KOPT-K1 (cell line): Measurements from ENCODE around the gene DHRS4L2.
"Not testable (repeated sequence)": the region's sequence is repeated elsewhere in the genome, so short reads cannot be mapped to it uniquely, and the experiment has no call there.

ENCODE experiments used
- H3K27ac ChIP-seq: fragments of 200-600 bp; sonication (generic); 2 replicates; pipeline ENCODE4 v1.5.1; 2016; ENCODE audit warnings: antibody characterized with exemption, mild to moderate bottlenecking, low read depth, low read length; ENCODE audit not compliant: poor library complexity, severe bottlenecking
- H3K36me3 ChIP-seq: fragments of 200-600 bp; sonication (generic); 2 replicates; pipeline ENCODE4 v1.5.1; 2017; ENCODE audit warnings: antibody characterized with exemption, mild to moderate bottlenecking, low read length, moderate library complexity; ENCODE audit not compliant: insufficient read depth
- H3K9me3 ChIP-seq: fragments of 200-600 bp; sonication (generic); 2 replicates; pipeline ENCODE4 v1.5.1; 2017; ENCODE audit warnings: antibody characterized with exemption, low read length, mild to moderate bottlenecking; ENCODE audit not compliant: insufficient read depth, poor library complexity, severe bottlenecking

DHRS4L2 gene

DNA sequence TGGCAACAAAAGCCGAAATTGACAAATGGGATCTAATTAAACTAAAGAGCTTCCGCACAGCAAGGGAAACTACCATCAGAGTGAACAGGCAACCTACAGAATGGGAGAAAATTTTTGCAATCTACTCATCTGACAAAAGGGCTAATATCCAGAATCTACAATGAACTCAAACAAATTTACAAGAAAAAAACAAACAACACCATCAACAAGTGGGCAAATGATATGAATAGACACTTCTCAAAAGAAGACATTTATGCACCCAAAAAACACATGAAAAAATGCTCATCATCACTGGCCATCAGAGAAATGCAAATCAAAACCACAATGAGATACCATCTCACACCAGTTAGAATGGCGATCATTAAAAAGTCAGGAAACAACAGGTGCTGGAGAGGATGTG lies 41.0 kb downstream of the DHRS4L2 start:
- H3K9me3 ChIP-seq, result peaks cover 32% of the 10 kb centered on the region
- H3K36me3 ChIP-seq, H3K27ac ChIP-seq: not testable (repeated sequence)

DNA sequence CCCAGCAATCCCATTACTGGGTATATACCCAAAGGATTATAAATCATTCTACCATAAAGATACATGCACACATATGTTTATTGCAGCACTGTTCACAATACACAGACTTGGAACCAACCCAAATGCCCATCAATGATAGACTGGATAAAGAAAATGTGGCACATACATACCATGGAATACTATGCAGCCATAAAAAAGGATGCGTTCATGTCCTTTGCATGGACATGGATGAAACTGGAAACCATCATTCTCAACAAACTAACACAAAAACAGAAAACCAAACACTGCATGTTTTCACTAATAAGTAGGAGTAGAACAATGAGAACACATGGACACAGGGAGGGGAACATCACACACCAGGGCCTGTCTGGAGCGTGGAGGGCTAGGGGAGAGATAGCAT lies 42.6 kb downstream of the DHRS4L2 start:
- not testable (repeated sequence) for H3K27ac ChIP-seq, H3K36me3 ChIP-seq
- peaks cover 32% of the 10 kb centered on the region for H3K9me3 ChIP-seq

DNA sequence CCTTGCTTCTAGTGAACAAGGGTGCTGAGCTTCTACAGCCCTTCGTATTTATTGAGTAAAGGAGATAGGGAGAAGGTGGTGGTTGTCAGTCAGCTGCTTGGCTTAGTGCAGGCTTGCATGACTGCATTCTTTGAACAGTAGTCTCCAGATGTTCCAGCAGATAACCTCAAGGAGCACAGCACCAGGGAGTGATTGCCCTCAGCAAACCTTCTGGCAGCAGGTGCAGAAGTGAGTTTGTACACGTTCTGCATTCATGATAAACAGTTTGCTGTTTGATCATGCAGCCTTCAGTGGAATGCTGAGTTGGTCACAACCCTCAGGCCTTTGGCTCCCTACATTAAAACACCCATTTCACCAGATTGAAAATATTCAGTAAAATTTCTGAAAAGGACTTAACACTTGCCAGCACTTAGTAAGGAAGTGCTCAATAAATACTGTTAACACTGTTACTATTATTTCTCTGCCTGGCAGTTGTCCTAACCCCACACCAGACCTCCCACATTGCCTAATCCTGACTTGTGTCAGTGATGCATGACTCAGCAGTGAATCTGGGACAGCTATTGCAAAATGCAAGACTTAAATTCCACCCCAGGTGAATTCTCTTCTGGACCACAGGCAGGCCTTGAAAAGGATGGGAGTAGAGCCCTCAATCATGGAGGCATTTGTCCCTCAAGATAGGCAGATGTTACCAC lies 44.1 kb downstream of the DHRS4L2 start:
- H3K36me3 ChIP-seq, result no peaks in the 10 kb centered on the region
- H3K9me3 ChIP-seq, result peaks cover 28% of the 10 kb centered on the region
- H3K27ac ChIP-seq, result no peak overlapping the region

DNA sequence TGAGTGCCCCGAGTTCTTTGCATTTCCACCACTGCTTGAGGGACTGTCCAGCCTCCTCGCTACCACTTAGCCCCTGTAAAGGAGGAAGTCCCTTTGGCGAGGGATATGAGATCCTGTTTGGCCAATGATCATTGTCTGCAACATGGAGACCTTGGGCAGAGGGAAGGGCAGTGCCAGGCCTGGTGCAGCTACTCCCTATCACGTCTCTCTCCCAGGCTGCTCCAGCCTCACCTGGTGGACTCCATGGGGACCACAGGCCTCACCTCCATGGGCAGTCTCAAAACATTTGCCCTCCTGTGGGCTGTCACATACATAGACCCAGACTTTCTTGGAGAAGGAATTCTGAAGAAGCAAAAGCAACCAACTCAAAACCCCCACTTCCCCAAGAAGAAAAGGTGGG lies 47.0 kb downstream of the DHRS4L2 start:
- peak overlapping the region; percentile 94 for H3K27ac ChIP-seq
- peaks cover 26% of the 10 kb centered on the region for H3K9me3 ChIP-seq
- not testable (repeated sequence) for H3K36me3 ChIP-seq

DNA sequence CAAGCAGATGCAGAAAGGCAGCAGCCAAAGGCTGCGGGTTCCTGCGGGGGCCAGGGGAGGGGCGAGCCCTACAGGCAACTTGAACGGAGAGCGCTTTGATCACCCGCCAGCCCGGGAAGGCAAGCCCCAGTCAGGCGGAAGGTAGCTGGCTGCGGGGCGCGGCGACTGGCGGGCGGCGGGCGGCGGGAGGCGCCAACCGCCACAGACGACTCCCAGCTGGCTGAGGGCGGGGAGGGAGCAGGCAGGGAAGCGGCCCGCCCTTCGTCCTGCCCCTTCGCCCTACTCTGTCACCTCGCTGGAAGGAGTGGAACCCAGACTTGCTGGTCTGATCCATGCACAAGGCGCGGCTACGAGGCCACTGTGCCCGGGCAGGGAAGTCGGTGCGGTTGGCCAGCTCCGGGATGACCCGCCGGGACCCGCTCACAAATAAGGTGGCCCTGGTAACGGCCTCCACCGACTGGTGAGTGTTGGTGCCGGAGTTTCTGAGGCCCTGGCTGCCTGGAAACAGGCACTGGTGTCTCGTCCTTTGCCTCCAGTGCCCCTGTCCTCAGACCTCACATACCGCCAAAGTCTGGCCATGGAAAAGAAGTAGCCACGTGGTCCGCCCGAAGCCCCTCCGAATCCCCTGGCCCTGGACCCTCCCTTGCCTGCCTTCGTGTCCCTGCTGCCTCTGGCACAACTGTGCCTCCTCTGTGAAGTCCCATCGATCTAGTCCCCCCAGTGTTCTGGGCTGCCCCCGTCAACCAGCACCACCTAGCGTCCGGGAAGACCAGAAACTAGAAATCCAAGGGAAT lies 47.6 kb downstream of the DHRS4L2 start:
- H3K27ac ChIP-seq, result peak overlapping the region; percentile 94
- peaks cover 21% of the 10 kb centered on the region for H3K9me3 ChIP-seq
- H3K36me3 ChIP-seq, result no peaks in the 10 kb centered on the region

DNA sequence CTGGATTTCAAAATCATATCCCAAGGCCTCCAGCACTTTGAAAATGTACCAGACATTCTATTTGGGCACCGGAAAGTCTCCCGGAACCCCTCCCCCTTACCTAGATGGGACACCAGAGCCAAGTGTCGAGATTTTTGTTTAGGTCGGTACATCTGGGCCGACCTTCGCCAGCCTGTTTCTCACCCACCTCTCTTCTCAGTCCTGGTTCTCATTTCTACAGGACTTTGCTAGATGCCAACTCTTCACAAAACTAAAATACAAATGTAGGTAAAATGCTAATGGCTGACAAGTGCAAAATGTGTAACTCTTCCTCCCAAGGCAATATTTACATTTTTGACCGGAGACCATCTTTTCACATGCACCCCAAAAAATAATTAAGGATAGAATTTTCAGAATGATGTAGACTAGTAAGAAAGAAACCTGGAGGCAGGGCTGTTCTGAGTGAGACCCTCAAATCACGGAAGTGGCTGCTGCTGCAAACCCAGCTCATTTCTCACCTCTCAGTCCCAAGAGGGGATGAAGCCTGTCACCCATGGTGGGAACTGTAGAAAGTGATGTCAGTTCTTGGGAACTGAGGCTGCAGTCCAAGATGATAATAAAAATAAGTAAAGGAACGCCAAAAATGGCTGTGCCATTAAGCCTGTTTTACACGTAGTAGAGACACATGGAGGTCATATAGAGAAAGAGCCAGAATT lies 48.4 kb downstream of the DHRS4L2 start:
- H3K36me3 ChIP-seq, result not testable (repeated sequence)
- Histone ChIP-seq H3K9me3 (peaks cover 14% of the 10 kb centered on the region), H3K27ac (peak overlapping the region; percentile 94)

DNA sequence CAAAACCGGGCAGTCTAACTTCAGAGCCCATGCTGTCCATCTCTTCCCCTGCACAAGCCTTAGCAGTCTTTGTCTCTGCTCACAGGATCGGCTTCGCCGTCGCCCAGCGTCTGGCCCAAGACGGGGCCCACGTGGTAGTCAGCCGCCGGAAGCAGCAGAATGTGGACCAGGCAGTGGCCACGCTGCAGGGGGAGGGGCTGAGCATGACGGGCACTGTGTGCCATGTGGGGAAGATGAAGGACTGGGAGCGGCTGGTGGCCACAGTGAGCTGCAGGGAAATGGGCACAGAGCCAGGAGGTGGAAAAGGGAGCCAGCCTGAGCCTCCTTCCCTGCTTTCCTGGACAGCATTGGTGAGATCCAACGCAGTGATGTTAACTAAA lies 48.9 kb downstream of the DHRS4L2 start:
- no peaks in the 10 kb centered on the region for H3K36me3 ChIP-seq
- H3K9me3 ChIP-seq, result peaks cover 9% of the 10 kb centered on the region
- H3K27ac ChIP-seq, result no peak overlapping the region

DNA sequence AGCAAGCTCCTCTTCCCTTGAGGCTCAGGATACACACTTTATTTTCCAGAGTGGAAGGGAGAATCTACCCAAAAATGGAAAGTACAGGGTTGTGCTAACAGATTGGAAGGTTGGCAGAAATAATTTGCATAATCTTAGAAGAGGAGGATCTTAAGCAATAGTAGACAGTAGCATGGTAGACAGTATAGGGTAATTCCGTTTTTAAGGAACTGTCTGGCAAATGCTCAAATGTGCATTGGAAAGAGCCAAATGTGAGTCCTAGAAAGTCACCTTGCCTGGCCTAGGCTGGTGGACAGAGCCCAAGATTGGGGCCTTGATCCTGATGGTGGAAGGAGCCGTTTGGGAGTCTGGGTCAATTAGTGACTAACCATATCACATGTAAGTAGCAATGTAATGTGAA lies 50.0 kb downstream of the DHRS4L2 start:
- H3K27ac ChIP-seq, result no peak overlapping the region

DNA sequence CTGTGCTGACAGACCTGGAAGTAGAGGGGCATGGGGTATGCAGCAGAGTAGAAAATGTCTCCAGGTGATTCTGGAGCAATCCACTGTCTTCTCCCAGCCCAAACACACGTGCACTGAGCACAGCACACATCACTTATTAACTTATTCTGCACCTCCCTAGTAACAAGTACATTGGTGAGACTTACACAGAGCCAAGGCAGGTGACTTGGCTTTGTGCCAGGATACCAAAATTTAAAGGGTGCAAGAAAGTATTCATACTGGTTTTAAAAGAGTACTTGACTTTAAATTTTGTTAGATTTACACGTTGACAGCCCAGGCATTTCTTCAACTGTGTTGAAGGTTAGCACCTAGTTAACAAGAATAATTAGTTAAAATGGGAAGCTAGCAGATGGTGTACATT lies 52.0 kb downstream of the DHRS4L2 start:
- H3K36me3 ChIP-seq, result no peaks in the 10 kb centered on the region
- no peaks in the 10 kb centered on the region for H3K9me3 ChIP-seq
- no peak overlapping the region for H3K27ac ChIP-seq

More for the DNA sequence above, 50.0 kb downstream of the DHRS4L2 start:
- H3K36me3 ChIP-seq, result no peaks in the 10 kb centered on the region
- H3K9me3 ChIP-seq, result no peaks in the 10 kb centered on the region

DNA sequence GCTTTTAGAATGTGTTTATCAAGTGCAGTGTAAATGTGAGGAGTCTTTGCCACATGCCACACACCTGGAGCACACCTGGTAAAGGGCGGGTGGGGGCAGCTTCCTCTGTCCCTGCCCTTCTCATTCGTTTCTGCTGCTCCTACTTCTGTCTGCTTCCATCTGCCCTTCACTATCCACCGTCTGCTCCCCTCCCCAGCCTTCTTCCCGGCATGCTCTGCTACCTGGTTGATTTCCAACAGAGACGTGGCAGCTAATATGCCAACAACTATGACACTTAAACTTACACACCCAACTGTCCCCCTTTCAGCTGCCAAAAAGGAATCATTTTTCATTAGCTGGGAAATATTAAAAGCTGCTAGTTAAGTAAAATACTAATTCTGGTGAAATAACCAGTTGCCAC lies 54.0 kb downstream of the DHRS4L2 start:
- Histone ChIP-seq H3K27ac (no peak overlapping the region), H3K9me3 (no peaks in the 10 kb centered on the region), H3K36me3 (no peaks in the 10 kb centered on the region)

DNA sequence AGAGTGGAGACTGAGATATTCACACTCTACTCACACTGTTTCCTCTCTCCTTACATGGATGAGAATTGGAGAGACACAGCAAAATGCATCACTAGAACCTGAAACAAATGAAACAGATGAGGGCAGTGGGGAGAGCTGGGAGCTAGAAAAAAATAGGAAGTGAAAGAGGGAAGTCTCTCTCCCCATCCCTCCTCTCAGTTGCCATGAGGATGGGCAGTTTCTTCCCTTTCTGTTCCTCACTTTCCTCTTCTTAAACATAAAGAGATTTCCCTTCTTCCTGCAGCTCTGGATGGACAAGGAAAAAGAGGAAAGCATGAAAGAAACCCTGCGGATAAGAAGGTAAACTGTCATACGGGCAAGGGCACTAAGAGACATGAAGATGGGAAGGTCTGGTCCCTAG lies 60.3 kb downstream of the DHRS4L2 start:
- not testable (repeated sequence) for H3K27ac ChIP-seq, H3K9me3 ChIP-seq, H3K36me3 ChIP-seq

DNA sequence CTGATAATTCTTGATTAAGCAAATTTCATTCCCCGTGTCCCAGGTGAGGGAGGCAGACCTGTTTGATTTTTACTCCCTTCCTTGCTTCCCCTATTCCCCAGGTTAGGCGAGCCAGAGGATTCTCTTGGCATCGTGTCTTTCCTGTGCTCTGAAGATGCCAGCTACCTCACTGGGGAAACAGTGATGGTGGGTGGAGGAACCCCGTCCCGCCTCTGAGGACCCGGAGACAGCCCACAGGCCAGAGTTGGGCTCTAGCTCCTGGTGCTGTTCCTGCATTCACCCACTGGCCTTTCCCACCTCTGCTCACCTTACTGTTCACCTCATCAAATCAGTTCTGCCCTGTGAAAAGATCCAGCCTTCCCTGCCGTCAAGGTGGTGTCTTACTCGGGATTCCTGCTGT lies 62.0 kb downstream of the DHRS4L2 start:
- not testable (repeated sequence) for H3K36me3 ChIP-seq, H3K27ac ChIP-seq, H3K9me3 ChIP-seq

DNA sequence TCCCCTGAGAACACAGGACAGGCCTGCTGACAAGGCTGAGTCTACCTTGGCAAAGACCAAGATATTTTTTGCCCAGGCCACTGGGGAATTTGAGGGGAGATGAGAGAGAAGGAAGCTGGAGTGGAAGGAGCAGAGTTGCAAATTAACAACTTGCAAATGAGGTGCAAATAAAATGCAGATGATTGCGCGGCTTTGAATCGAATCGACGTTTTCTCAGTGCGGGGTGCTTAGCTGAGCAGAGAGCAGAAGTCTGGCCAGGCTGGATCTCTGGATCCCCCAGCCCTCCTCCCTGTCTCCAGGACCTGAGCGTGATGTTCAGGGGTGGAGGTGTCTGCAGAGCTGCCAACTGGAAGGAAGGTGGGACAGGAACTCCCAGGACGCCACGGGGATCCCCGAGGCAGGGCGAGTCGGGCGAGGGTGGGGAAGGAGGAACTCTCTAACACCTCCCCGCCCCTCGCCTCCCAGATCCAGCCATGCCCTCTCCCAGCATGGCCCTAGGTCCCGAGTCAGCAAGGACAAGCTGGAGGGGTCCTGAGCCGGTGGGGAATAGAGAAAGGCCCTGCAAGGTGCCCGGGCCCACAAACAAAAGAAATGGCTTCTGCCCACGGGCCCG lies 62.6 kb downstream of the DHRS4L2 start:
- Histone ChIP-seq H3K9me3 (no peaks in the 10 kb centered on the region), H3K36me3 (no peaks in the 10 kb centered on the region), H3K27ac (peak overlapping the region; percentile 56)

DNA sequence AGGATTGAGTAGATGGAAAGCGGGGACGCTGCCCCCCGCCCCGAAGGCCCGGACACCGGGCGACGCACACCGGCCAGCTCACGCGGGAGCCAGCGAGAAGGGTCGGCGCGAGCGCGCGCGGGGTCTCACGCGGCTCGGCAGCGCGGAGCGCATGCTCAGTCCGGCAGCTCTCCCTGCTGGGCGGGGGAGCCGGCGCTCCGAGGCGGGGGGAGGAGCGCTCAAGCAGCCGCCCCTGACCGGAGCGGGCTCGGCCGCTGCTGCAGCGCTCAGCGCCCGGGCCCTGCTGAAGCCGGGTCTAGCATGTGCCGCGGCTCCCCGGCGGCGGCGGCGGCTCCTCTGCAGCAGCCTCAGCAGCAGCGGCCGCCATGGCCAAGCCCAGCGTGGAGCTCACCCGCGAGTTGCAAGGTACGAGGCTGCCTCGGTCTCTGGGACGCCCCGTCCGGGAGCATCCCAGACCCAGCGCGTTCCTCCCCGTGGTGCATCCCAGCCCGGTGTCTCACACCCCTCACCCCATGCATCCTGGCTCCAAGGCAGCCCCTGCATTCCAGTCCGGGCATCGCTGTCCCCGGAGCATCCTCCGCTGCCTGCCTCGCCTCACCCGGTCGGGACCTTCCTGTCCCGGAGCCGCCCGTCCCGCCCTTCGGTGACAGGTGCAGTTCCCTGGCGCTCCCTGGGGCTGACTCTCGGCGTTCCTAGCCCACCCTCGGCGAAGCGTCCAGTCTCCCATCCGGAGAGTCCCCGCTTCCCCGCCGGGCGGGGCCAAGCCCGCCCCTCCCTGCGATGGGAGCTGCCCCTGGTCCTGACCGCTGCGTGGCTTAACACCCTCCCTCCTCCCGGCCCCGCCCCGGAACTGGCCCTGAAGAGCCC lies 63.3 kb downstream of the DHRS4L2 start, which contains the start of gene CARMIL3:
TSS of gene CARMIL3 (plus strand) at position 221 of the 867 bp plus-strand sequence. CDS start at position 366, 145 bp downstream.
- H3K9me3 ChIP-seq, result no peaks in the 10 kb centered on the region
- no peaks in the 10 kb centered on the region for H3K36me3 ChIP-seq
- H3K27ac ChIP-seq, result peak within 1 kb of the TSS; percentile 56
